A673 (cell line): ENCODE data around the gene MRPS23. TPM values are rescaled to one million over a fixed set of nuclear protein-coding genes. Genes with fewer than 3 reads are reported as not detected.

Experiments
- Bru-seq: library from RNA; stranded (reverse); fragments of 400-500 nt; gene quantifications from one replicate; lab custom pipeline; 2021; lab: Mats Ljungman, UMichigan
- BruChase-seq, 2 experiments: library from RNA; stranded (reverse); fragments of 400-500 nt; gene quantifications; one replicate each; lab custom pipeline; 2021; lab: Mats Ljungman, UMichigan
- BruUV-seq: library from RNA; stranded (reverse); fragments of 400-500 nt; replicated peaks from 2 replicates; lab custom pipeline; 2021; lab: Mats Ljungman, UMichigan
- CTCF ChIA-PET: fragments of 300-600 bp; sonication (Branson Sonifier 250); formaldehyde crosslinking; loops from one replicate; lab custom pipeline; 2022; ENCODE audit warnings: antibody characterized with exemption; lab: Charles Lee
- POLR2A ChIA-PET: fragments of 300-600 bp; sonication (Branson Sonifier 250); formaldehyde crosslinking; loops from one replicate; lab custom pipeline; 2022; ENCODE audit warnings: antibody characterized with exemption; ENCODE audit not compliant: low non-redundant PET; lab: Charles Lee
- DNase-seq: peaks from one replicate; pipeline ENCODE4 v3.0.0-alpha.2; 2015; ENCODE audit warnings: low spot score
- H3K27ac ChIP-seq: fragments of 200-600 bp; sonication (generic); 2 replicates; pipeline ENCODE4 v1.5.1; 2016; ENCODE audit warnings: mixed run types, low read depth, mild to moderate bottlenecking, mixed read lengths, antibody characterized with exemption, low read length; ENCODE audit not compliant: poor library complexity, severe bottlenecking
- H3K27me3 ChIP-seq: fragments of 200-600 bp; sonication (generic); replicated peaks from 2 replicates; pipeline ENCODE4 v1.6.1; 2017; ENCODE audit warnings: mixed run types, low read depth, mild to moderate bottlenecking, mixed read lengths, antibody characterized with exemption, low read length; ENCODE audit not compliant: insufficient read depth, poor library complexity
- H3K36me3 ChIP-seq: fragments of 200-600 bp; sonication (generic); 2 replicates; pipeline ENCODE4 v1.6.1; 2016; ENCODE audit warnings: mixed run types, mild to moderate bottlenecking, mixed read lengths, antibody characterized with exemption, low read length; ENCODE audit not compliant: insufficient read depth, poor library complexity, severe bottlenecking
- H3K4me1 ChIP-seq: fragments of 200-600 bp; sonication (generic); 2 replicates; pipeline ENCODE4 v1.6.1; 2017; ENCODE audit warnings: mixed run types, mild to moderate bottlenecking, mixed read lengths, antibody characterized with exemption, low read length; ENCODE audit not compliant: insufficient read depth, poor library complexity, severe bottlenecking
- H3K4me3 ChIP-seq: fragments of 200-600 bp; sonication (generic); 2 replicates; pipeline ENCODE4 v1.5.1; 2016; ENCODE audit warnings: low read depth, mixed run types, mild to moderate bottlenecking, mixed read lengths, low read length; ENCODE audit not compliant: poor library complexity, severe bottlenecking
- H3K9me3 ChIP-seq: fragments of 200-600 bp; sonication (generic); 2 replicates; pipeline ENCODE4 v1.6.1; 2016; ENCODE audit warnings: mixed run types, low read depth, mild to moderate bottlenecking, mixed read lengths, antibody characterized with exemption, low read length; ENCODE audit not compliant: poor library complexity, severe bottlenecking
- CTCF ChIP-seq: fragments of 300-800, 200-600 bp; sonication (generic); conservative IDR thresholded peaks from 2 replicates; pipeline ENCODE4 v1.5.1; 2017; ENCODE audit warnings: low read depth, mild to moderate bottlenecking, antibody characterized with exemption, low read length, moderate library complexity, mixed read lengths
- EZH2 ChIP-seq: fragments of 200-600 bp; sonication (generic); IDR thresholded peaks from 2 replicates; pipeline ENCODE4 v1.6.1; 2017; ENCODE audit warnings: borderline replicate concordance, low read depth, mild to moderate bottlenecking, mixed read lengths, antibody characterized with exemption, low read length; ENCODE audit not compliant: poor library complexity, severe bottlenecking
- intact Hi-C: fragments of 100-400 bp; cut with micrococcal nuclease; formaldehyde crosslinking; loops from one replicate; pipeline ENCODE4 v1.10.0; 2022; ENCODE audit not compliant: unreplicated experiment
- long read RNA-seq: library from polyadenylated mRNA; stranded (forward); transcript quantifications from one replicate; pipeline ENCODE4 v2.0.0, GENCODE V29; 2022
- total RNA-seq: library from RNA; stranded (reverse); gene quantifications from 2 replicates; pipeline ENCODE4 v1.2.3, GENCODE V29; 2021

Gene MRPS23
- 94.2 and 100 TPM in 2 replicates for total RNA-seq
- percentile 80 among the genes with signal in this experiment for Bru-seq, nascent RNA
- percentile 82 among the genes with signal in this experiment for BruChase-seq, experiment 1, labeled RNA remaining after a 2-hour chase
- BruChase-seq, experiment 2, labeled RNA remaining after a 6-hour chase, result percentile 91 among the genes with signal in this experiment
- long read RNA-seq, full-length matches to known transcripts, result 122 of 133 reads
- long read RNA-seq, partial matches to known transcripts, result 3 of 133 reads
- long read RNA-seq, other reads (novel, unspliced or antisense), result 8 of 133 reads

- no peak for TF ChIP-seq CTCF
- no peak for TF ChIP-seq EZH2
- DNase-seq, result peak; percentile 99
- ChIA-PET CTCF (interaction anchor here (2.1 kb wide), 1 partner anchor 17 kb away, joined by 11 read pairs; no protein-coding TSS in a partner anchor), POLR2A (interaction anchor here (1.2 kb wide), 1 partner anchor 233 kb away, joined by 6 read pairs; the partner anchor contains the start of gene DYNLL2)
- TSS peak; percentile 94 for BruUV-seq
- Histone ChIP-seq H3K27me3 (no peaks in the 10 kb centered on the region), H3K4me1 (peaks cover 17% of the 10 kb centered on the region), H3K36me3 (peaks cover 7% of the 10 kb centered on the region), H3K27ac (peak within 1 kb of the TSS; percentile 78), H3K9me3 (no peaks in the 10 kb centered on the region), H3K4me3 (peak within 1 kb of the TSS; percentile 85)
- intact Hi-C loops, result loop anchor here (10.0 kb wide), 1 partner anchor 235 kb away; the partner anchor contains the start of gene DYNLL2
Measured at GRCh38 chr17:57849874-57850754, at the start of gene MRPS23. Gene MRPS23, minus strand, starts transcription at chr17:57850044. Its CDS starts 34 bp downstream, at chr17:57850010.

DNA sequence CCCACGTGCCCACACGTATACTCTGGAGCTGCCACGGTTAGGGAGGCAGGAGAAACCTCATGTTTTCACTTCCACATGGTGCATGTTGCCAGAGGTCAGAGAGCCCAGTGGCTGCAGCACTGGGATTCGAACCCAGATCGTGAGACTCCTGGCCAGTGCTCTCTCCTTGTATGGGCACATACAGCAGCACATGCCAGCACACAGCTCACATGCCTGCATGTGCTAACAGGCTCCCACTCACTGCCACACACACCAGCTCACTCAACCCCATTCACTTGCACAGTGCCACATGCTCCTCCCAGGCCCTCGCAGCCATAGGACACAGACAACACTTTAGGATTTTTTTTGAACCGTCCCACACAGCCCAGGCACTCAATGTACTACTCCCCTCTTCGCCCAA lies 49.5 kb upstream of the MRPS23 start:
- Histone ChIP-seq H3K27ac (no peak overlapping the region), H3K9me3 (no peaks in the 10 kb centered on the region), H3K4me1 (peaks cover 13% of the 10 kb centered on the region), H3K27me3 (no peaks in the 10 kb centered on the region), H3K36me3 (no peaks in the 10 kb centered on the region), H3K4me3 (no peak overlapping the region)
- intact Hi-C loops, result no loop called here
- CTCF ChIA-PET, result no interaction called here
- no TSS peak for BruUV-seq
- TF ChIP-seq EZH2 (no peak), CTCF (no peak)
- no peak for DNase-seq
- POLR2A ChIA-PET, result no interaction called here

DNA sequence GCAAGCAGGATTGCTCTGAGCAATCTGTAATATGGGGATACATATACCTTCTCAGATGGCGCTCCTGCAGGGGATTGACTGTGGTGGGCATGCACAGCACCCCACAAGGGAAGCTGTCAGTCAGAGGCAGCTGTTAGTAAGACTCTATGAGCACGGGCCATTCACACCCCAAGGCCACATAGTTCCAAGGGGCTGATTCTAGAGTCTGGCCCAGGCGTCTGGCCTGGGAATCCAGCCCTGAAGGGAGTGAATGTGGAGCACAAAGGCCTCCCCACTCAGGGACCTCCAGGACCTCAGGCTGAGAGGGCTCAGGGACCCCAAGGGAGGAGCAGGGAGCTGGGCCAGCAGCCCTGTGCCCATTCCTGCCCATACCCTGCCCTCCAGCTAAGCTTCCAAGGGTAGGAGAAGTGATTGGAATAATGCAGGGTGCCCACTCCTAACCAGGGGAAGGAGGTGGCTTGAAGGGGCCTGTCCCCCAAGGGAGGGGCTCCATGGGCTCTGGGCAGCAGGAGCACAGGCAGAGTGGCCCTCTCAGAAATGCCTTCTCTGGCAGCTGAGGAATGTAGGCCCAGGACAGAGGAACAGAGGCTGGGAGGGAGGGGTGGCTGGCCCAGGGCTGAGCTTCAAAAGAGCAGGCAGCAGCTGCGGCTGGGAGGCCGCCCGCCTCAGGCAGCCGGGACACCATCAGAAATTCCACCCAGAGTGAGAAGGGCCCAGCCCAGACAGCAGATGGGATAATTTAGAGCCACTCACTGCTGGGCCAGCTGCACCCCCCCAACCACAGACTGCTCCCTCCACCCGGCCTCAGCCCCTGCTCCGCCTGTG lies 48.9 kb upstream of the MRPS23 start:
- H3K27ac ChIP-seq, result no peak overlapping the region
- intact Hi-C loops, result no loop called here
- no TSS peak for BruUV-seq
- POLR2A ChIA-PET, result no interaction called here
- no peaks in the 10 kb centered on the region for H3K36me3 ChIP-seq
- TF ChIP-seq EZH2, result no peak
- TF ChIP-seq CTCF, result no peak
- no peaks in the 10 kb centered on the region for H3K9me3 ChIP-seq
- H3K4me3 ChIP-seq, result no peak overlapping the region
- DNase-seq, result no peak
- CTCF ChIA-PET, result no interaction called here
- peaks cover 8% of the 10 kb centered on the region for H3K4me1 ChIP-seq
- H3K27me3 ChIP-seq, result no peaks in the 10 kb centered on the region
